Measurements from ENCODE around the gene KCNH6.

The KCNH6 gene

GRCh38 chr17:63563339-63563738 lies 40.2 kb downstream of the KCNH6 start:
- DNase-seq = no peak

DNA sequence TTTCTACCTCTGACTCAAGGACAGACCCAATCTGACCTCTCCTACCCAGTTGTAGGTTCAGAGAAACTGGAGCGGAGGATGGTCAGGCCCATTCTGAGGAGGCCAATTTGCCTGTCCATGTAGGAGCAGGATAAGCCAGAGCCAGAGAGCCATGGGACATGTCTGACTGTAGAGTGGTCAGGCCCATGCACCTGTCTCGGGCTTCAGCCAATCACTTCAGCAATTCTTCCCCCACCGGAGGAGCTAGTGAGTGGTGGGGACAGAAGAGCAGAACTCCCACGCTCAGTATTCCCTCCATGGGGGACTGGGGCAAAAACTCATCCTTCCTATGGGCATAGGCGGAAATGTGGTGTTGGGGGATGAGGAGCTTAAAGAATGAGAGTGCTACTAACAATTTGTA lies 41.4 kb downstream of the KCNH6 start:
- DNase-seq = no peak

DNA sequence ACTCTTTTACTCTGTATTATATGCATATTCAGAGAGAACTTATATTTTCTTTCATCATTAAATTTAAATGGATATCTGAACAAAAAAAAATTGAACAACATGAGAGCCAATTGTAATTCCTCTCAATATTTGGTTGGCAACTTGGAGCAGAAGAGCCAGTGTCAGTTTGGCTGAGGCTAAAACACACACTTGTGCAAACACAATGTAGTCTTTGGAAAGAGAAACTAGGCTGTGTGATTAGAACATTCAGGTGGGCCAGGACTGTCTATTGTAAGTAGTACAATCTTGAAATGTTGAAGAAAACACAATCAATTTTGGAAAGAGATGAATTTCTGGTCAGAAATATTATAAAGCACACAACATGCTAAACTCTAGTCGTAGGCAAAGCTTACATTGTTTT lies 44.1 kb downstream of the KCNH6 start:
- DNase-seq = no peak

GRCh38 chr17:63568563-63568962 lies 45.4 kb downstream of the KCNH6 start:
- no peak for DNase-seq

GRCh38 chr17:63571632-63572310 lies 48.6 kb downstream of the KCNH6 start:
- no peak for DNase-seq

DNA sequence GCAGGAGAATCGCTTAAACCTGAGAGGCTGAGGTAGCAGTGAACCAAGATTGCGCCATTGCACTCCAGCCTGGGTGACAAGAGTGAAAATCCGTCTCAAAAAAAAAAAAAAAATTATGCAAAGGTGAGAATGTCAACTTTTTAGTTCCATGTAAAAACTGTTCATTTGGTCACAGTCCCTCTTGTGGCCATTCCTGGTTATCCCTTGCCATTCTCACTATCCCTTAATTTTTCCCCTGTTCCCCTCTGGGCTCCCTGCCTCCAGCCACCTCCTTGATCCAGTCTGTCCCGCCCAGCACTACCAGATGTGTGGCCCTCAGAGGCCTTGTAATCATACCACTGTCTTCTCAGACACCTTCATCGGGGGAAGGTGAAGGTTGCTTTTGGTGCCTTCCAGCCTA lies 50.5 kb downstream of the KCNH6 start:
- no peak for DNase-seq

GRCh38 chr17:63578027-63578768 lies 55.0 kb downstream of the KCNH6 start:
- DNase-seq = no peak

- DNase-seq = no peak
Observed at GRCh38 chr17:63578769-63579111, 55.6 kb downstream of the KCNH6 start.

DNA sequence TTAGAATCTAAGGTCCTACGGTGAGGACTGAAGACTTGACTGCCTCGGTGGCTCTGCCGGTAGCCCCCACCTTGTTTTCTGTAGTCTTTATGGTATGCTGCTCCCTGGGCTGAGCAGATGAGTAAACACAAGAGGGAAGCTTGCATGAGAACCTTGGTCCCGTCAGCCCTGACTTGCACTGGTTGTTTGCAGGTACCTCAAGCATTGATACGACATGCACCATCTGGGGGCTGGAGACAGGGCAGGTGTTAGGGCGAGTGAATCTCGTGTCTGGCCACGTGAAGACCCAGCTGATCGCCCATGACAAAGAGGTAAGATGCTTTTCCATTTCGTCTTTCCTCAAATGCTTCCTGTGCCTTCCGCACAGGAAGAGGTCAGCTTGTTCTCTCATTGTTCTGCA lies 56.5 kb downstream of the KCNH6 start:
- DNase-seq = no peak

- DNase-seq = no peak
Observed at GRCh38 chr17:63587770-63588169, 64.6 kb downstream of the KCNH6 start.

GRCh38 chr17:63588797-63589196 lies 65.6 kb downstream of the KCNH6 start:
- DNase-seq = no peak

DNA sequence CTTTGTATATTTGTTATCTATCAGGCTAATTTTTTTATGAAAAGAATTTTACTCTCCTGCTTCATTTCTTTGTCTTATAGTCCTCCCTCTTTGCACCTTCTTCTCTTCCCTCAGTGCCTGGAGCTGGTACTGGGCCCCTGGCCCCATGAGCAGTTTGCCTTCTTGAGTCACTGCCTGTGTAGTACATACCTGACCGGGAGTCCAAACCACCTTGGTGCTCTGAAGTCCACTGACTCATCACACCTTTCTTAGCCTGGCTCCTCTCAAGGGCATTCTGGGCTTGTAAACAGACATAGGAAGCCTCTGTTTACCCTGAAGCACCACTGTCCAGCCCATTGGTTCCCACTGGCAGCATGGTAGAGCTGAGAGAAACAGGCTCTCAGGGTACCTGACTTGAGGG lies 66.5 kb downstream of the KCNH6 start:
- no peak for DNase-seq

DNA sequence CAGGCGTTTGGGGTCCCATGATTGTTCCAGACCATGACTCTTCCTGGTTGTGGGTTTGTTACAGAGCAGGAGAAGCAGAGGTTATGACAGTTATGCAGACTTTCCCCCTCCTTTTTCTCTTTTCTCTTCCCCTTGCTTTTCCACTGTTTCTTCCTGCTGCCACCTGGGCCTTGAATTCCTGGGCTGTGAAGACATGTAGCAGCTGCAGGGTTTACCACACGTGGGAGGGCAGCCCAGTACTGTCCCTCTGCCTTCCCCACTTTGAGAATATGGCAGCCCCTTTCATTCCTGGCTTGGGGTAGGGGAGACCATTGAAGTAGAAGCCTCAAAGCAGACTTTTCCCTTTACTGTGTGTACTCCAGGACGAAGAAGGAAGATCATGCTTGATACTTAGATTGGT lies 69.6 kb downstream of the KCNH6 start:
- no peak for DNase-seq

DNA sequence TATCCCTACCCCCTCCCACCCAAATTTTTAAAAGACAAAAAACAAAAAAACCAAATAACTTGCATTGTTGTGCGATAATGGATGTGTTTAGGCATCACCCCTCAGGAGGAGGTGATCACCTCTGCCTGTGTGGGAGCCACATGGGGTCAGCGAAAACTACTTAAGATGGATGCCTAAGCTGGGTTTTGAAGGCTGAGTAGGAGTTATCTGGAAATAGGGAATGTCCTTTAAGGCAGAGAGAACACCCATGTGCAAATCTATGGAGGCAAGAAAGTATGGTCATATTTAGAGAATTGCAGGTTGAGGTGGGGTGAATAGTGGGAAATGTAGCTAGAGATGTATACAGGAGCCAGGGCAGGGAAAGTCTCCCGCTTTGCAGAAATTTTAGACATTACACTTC lies 72.0 kb downstream of the KCNH6 start:
- DNase-seq = no peak

All from NCI-H1930 (cell line).